Activated CD4-positive, CD25-positive, alpha-beta regulatory T cell treated with anti-CD3 and anti-CD28 coated beads, Interleukin-2, amount 50 U/mL, for 72 hours (primary cell): ENCODE data around the gene RBFOX2.
"Not testable (repeated sequence)": the region's sequence is repeated elsewhere in the genome, so short reads cannot be mapped to it uniquely, and the experiment has no call there.

ENCODE experiments used
- DNase-seq: peaks from one replicate; pipeline ENCODE4 v3.0.0; 2021

Gene RBFOX2

GRCh38 chr22:35761037-35761436 lies 267.6 kb downstream of the RBFOX2 start:
- no peak for DNase-seq

GRCh38 chr22:35758394-35758793 lies 270.2 kb downstream of the RBFOX2 start:
- no peak for DNase-seq

- no peak for DNase-seq
These were observed 271.9 kb downstream of the RBFOX2 start for GRCh38 chr22:35756722-35757121.

GRCh38 chr22:35754761-35755160 lies 273.9 kb downstream of the RBFOX2 start:
- DNase-seq = no peak

GRCh38 chr22:35752863-35753189 lies 275.8 kb downstream of the RBFOX2 start:
- no peak for DNase-seq

GRCh38 chr22:35752006-35752862 lies 276.4 kb downstream of the RBFOX2 start:
- DNase-seq = no peak

GRCh38 chr22:35749808-35750207 lies 278.8 kb downstream of the RBFOX2 start:
- DNase-seq = no peak

GRCh38 chr22:35746946-35747703 lies 281.5 kb downstream of the RBFOX2 start:
- DNase-seq = no peak

- no peak for DNase-seq
These were observed 282.4 kb downstream of the RBFOX2 start for GRCh38 chr22:35746248-35746647.

GRCh38 chr22:35743326-35743860 lies 285.2 kb downstream of the RBFOX2 start:
- no peak for DNase-seq

GRCh38 chr22:35742342-35743100 lies 286.1 kb downstream of the RBFOX2 start:
- DNase-seq = no peak

- DNase-seq = no peak
These were observed 288.0 kb downstream of the RBFOX2 start for GRCh38 chr22:35740616-35741015.

- DNase-seq = no peak
These were observed 288.7 kb downstream of the RBFOX2 start for GRCh38 chr22:35739931-35740380.

- no peak for DNase-seq
These were observed 289.3 kb downstream of the RBFOX2 start for GRCh38 chr22:35739076-35739930.

- not testable (repeated sequence) for DNase-seq
These were observed 290.7 kb downstream of the RBFOX2 start for GRCh38 chr22:35737886-35738285.

- no peak for DNase-seq
These were observed 291.9 kb downstream of the RBFOX2 start for GRCh38 chr22:35736701-35737100.

- no peak for DNase-seq
These were observed 292.5 kb downstream of the RBFOX2 start for GRCh38 chr22:35736166-35736565.

- no peak for DNase-seq
These were observed 293.1 kb downstream of the RBFOX2 start for GRCh38 chr22:35735542-35735941.

- DNase-seq = no peak
These were observed 294.2 kb downstream of the RBFOX2 start for GRCh38 chr22:35734517-35734827.

- no peak for DNase-seq
These were observed 294.7 kb downstream of the RBFOX2 start for GRCh38 chr22:35733791-35734516.

GRCh38 chr22:35733036-35733435 lies 295.6 kb downstream of the RBFOX2 start:
- DNase-seq = no peak

GRCh38 chr22:35732116-35732515 lies 296.5 kb downstream of the RBFOX2 start:
- no peak for DNase-seq
